ENCODE data around the gene SLC27A3. TPM values are rescaled to one million over a fixed set of nuclear protein-coding genes. Genes with fewer than 3 reads are reported as not detected.

The SLC27A3 gene, protein sequence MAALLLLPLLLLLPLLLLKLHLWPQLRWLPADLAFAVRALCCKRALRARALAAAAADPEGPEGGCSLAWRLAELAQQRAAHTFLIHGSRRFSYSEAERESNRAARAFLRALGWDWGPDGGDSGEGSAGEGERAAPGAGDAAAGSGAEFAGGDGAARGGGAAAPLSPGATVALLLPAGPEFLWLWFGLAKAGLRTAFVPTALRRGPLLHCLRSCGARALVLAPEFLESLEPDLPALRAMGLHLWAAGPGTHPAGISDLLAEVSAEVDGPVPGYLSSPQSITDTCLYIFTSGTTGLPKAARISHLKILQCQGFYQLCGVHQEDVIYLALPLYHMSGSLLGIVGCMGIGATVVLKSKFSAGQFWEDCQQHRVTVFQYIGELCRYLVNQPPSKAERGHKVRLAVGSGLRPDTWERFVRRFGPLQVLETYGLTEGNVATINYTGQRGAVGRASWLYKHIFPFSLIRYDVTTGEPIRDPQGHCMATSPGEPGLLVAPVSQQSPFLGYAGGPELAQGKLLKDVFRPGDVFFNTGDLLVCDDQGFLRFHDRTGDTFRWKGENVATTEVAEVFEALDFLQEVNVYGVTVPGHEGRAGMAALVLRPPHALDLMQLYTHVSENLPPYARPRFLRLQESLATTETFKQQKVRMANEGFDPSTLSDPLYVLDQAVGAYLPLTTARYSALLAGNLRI
- total RNA-seq (2014; rRNA removed; shearing (Covaris generic)) = 0.93 and 2.9 TPM in 2 replicates

DNA sequence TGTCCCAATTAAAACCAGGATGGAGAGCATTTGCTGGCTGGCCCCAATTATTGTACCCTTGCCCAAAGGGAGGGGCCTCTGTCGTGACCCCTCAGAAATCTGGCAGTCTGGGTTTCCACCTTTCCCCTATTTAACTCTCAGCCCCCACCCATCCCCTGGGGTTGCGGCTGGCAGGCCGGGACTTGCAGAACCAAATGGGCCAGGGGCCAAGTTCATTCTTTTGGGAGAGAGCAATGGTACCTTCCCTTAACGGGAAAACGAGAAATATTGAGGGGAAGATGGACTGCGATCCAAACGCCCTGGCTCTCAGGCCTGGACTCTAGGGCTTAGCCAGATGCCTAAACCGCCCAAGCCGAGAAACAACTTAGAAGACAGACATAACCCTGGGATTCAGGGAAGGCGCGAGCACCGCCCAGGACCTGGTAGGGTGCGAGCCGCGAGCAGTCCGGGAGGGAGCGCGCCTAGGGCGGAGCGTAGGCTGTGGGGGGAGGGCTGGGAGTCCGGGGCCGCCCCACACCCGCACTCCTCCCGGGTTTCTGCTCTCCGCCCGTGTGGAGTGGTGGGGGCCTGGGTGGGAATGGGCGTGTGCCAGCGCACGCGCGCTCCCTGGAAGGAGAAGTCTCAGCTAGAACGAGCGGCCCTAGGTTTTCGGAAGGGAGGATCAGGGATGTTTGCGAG lies at the start of gene SLC27A3:
SLC27A3 (plus strand) TSS at position 628 of the 678 bp plus-strand sequence. CDS start 91 bp downstream, outside the sequence.
- no peak for DNase-seq (ENCODE audit: low spot score)

DNA sequence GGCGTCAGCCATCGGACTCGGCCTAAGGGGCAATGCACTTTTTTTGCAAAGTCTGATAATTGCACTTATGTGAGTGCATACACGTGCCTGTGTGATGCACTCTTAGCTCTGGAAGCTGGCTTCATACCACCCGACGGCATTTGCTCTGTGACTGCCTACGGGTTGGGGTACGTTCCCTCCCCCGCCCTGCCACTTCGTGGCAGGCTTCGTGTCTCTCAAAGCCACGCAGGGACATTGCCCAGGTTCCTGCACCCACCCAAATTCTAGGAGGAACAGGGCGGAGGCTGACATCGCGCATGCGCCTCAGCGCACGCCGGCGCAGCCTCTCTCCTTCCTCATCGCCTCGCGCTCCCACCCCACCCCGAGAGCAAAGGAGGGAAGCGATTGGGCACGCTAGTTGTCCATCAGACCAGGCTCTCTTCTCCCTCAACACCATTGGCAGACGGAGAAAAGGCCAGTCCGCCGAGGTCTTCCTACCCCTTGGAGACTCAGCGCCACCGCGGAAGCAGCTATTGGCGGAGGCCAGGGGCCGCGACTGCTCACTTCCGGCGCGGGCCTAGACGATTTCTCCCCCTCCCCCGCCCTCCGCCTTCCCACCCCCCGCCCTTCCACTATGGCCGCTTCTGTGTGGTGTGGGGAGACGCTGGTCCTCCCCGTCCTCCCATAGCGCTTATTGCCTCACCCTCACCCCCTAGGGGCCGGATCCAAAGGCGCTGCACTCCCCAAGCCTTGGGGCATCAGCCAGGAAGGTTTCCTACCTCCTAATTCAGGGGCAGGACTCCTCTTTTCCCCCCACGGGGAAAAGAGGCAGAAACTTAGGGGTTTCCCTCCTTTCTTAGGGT lies 47.5 kb upstream of the SLC27A3 start, which contains the start of gene INTS3:
INTS3 (plus strand) TSS at position 588 of the 842 bp plus-strand sequence. CDS start 585 bp downstream, outside the sequence.
- peak; percentile 100 for DNase-seq (ENCODE audit: low spot score)

DNA sequence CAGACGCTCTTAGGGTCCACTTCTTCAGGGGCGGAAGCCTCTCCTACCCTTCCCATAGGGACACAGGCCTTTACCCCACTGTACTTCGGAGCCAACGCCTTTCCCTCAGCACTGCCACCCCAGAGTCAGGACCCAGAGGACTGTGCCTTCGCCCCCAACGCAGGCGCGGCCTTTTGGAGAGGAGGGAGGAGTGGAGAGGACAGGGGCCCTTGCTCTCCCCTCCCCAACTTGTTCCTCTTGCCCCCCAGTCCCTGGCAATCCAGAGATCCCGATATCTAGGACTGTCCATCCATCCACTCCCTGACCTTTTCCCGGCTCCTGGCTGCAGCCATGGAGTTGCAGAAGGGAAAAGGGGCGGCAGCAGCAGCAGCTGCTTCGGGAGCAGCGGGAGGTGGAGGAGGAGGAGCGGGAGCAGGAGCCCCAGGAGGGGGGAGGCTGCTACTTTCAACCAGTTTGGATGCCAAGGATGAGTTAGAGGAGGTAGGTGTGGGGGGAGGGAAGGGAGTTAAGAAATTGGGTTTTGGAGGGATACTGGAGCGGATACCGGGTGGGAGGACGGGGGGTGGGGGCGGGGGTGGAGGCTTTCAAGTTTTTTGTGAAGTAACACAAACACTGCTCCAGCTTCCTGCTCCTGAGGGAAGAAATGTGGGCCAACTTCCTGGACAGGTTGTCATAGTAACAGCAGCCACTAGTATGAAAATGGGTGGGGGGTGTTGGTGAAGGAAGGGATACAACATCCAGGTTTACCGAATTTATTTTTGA lies 46.7 kb upstream of the SLC27A3 start:
- peak; percentile 51 for DNase-seq (ENCODE audit: low spot score)

DNA sequence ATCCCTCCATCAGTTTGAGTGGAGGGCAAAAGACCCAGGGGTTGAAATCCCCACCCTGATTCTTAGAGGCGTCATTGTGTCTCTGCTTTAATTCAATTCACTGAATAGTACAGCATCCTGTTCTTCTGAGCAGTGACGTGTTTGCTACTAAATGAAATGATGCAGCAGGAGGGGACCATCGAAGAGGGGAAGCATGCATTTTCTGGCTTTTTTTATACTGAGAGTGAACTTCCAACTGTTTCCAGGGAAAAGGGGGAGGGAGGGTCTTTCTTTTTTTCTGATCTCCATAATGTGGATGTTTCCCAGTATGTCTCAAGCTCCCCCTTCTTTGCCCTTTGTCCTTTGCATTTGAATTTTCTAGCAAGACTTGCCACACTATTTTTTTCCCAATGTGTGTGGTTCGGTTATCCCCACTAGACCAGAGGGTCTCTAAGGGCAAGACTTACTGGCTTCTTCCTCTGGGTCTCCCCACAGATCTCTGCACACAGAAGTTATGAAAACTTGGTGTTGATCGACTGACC lies 44.7 kb upstream of the SLC27A3 start:
- DNase-seq (ENCODE audit: low spot score) = no peak

DNA sequence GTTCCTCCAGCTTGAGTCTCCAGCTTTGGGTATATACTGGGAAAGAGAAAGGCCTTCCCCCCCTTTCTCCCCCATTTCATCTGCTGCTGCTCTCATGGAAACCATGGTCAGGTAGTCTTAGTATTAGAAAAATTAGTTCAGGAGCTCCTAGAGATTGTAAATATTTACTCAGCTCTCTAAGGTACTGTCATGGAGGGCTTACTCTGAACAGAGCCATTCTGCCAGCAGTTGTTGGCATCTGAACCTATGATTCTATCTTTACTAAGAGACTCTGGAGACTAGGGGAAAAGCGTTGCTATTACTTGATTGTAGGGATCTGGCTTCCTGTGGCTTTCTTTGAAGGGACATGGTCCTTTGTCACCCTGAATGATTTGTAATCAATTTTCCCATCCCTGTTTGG lies 41.2 kb upstream of the SLC27A3 start:
- no peak for DNase-seq (ENCODE audit: low spot score)

DNA sequence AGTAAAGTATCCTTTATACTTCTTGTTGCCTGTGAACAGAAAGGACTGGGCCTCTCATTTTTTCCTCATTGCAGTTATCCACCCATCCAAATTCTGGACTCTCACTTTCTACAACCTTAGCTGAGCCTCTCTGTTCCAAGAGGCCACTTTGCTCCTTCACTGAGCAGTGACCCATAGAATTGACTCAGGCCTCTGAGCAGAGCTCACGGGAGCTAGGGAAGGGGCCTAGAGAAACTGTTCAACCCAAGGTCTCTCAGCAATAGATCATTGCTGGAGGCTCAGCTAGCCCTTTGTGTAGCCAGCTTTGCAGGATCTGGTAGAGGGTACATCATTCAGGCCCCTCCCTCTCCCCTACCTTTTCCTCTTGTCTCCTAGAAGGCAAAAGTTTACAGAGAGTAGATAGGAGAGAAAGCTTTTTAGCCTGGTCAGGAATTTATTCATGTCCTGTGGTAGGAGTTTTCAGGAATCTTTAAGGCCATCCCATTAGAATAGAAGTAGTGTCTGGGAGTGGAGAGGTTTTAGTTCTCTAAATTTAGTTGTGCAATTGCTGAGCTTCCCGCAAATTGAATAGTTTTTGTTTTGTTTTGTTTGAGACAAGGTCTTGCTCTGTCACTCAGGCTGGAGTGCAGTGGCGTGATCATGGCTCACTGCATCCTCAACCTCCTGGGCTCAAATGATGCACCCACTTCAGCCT lies 40.7 kb upstream of the SLC27A3 start:
- no peak for DNase-seq (ENCODE audit: low spot score)

DNA sequence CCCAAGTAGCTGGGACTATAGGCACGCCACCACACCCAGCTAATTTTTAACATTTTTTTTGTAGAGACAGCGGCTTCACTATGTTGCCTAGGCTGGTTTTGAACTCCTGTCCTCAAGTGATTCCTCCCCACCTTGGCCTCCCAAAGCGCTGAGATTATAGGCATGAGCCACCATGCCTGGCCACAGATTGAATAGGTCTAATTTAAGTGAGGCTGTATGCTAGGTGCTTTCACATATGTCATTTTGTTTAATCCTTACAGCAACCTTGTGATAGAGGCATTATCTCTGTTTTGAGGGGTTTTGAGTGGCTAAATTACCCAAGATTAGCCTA lies 40.2 kb upstream of the SLC27A3 start:
- no peak for DNase-seq (ENCODE audit: low spot score)

DNA sequence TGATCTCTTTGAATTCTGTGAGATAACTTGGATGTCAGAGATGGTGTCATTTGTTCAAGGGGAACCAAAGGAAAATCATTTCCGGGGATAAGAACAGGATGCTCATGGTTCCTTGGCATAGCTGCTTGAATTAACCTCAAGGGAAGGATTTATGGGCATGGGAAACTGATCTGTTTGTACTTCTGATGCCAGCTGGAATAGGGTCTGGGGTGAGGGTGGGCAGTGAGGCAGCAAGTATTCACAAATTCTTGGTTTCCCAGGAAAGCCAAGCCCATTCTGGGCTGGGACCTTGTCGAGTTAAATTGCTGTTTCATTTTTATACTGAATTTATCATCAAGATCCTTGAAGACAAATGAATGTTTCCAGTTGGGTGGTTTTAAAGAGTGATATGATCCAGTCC lies 33.2 kb upstream of the SLC27A3 start:
- no peak for DNase-seq (ENCODE audit: low spot score)

DNA sequence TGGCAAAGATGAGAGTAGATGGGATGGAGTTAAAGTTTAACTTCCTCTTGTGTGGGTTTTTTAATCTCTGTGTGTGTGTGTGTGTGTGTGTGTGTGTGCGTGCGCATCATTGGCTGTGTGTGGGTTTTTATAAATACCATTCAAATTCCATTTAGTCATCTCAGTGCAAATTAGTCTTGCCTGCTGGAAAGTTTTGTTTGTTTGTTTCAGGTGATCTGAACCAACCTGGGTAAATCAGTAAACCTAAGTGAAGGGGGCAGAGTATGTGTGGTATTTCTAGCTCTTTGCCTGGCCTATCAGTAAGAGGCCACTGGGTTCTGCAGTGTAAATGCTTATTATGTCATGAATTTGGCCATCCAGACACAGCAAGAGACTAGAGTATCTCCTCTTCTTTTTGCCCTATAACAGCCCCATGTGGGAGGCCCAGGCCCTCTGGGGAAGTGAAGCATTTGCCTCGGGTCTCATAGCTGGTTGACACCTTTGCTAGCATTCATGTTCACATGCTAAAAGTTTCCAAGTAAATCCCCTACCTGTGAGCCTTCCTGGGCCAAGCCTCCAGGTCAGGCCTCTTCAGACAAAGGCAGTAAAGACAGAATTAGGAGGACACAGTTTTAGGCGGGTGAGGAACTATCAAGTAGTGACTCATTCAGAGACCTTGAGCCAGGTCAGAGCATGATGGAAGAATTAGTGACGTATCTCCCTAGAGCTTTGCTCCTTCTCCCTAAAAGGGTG lies 32.6 kb upstream of the SLC27A3 start:
- no peak for DNase-seq (ENCODE audit: low spot score)

DNA sequence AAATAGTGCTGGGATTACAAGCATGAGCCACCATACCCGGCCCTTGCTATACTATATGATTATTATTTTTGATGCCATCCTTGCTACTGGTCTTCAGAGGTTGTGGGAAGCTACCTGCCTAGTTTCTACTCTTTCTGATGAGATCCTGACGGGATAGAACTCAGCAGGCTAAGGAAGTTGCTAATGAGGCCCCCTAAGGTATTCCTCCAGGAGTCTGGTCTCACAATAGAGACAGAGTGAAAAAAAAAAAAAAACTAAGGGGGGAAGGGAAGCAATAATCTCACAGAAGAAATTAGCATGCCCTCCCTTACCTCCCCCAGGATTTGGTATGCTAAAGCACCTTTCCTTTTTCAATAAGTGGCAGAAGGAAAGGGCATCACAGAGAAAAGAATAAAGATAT lies 29.8 kb upstream of the SLC27A3 start:
- no peak for DNase-seq (ENCODE audit: low spot score)

DNA sequence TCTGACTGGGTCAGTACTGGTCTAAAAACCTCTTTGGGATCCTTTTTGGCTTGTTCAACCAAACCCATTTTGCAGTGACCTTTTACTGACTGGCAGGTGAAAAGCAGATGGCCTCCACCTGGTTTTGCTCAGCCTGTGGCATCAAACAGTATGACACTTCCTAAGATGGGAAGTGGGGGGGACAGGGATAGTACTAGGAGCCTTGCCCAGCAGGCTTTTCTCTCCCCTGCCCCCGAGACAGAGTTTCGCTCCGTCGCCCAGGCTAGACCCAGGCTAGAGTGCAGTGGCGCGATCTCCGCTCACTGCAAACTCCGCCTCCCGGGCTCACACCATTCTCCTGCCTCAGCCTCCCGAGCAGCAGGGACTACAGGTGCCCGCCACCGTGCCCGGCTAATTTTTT lies 29.0 kb upstream of the SLC27A3 start:
- DNase-seq (ENCODE audit: low spot score) = no peak

DNA sequence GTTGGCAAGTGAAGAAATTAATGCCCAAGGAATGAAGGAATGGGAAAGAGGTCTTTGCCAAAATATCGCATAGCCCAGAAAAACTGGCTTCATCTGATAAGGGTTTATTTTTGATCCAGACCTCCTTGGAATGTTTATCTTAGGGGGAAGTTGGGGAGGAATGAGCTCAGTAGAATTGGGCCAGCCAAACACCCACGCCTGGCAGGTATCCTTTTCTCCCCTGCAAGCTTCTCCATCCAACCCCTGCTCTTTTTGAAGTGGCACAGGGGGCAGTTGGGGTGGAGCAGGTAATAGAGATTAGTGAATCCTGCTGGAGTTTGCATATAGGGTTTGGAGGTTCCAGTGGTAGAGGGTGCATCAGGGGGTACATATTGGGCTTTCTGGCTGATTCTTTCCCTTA lies 26.3 kb upstream of the SLC27A3 start:
- DNase-seq (ENCODE audit: low spot score) = no peak

DNA sequence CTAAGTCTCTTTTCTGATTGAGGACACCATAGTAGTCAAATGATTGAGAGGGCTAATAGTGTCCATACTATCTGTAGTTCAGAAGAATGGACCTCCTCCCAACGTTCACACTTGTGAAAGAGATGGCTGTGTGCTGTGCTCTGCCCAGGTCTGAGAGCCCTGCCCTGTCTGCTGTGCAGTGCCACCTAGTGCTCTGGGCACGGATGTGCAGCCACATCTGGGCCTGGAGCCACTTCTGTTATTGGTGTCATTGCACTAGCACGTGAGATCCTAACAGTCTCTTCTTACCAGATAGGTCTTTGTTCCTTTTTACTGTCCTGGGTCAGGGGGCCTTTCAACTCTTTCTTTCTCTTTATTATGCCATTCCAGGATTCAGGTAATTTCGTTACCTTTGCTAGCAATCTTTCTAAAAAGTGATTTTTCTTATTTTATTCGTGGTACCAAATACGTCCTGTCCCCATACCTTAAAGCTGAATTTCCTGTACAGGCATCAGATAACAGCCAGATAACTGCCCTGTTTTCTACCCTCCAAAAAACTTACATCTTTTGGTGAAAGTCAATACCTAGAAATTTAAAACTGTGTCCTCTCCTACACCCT lies 25.7 kb upstream of the SLC27A3 start:
- DNase-seq (ENCODE audit: low spot score) = peak; percentile 76

DNA sequence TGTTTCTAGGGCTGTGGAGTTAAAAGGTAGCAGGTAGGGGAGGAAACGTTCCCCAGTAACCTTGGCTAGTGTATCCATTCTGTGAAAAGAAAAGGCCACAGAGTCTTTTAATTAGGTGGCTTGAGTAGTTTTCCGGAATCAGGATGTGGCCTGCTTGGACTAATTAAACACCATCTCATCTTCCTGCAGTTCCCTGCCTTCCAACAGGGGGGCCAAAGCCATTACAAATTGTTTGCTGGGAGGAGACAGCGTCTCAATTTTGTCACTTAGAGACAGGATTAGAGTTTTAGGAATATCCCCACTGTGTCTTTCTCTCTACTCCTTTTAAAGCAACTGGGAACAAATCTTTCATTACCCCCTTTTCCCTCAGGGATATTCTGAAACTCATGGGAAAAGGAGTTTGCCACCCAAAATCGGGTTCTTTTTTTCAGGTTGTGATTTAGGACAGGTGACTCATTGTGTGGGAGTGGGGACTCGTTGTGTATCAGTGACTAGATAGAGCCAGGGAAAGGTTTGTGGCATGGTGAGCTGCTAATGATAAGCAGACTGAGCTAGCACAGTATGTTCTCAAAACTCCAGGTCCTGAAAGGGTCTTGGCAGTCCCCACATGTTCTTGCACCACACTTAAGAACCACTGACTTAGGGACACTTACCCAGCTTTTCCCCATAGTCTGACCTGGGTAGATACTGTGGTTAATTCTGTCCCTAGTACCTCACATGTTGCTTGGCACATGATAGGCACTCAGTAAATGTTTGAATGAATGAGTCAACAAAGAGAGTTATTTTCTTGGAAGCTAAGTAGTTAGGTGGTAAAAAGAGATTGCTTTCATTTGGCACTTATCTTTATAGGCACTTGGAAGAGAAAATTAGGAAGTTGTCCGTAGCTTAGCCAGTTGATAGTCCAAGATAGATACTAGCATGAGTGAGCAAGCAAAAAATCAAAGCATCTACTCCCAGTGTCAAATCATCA lies 24.9 kb upstream of the SLC27A3 start:
- DNase-seq (ENCODE audit: low spot score) = no peak

DNA sequence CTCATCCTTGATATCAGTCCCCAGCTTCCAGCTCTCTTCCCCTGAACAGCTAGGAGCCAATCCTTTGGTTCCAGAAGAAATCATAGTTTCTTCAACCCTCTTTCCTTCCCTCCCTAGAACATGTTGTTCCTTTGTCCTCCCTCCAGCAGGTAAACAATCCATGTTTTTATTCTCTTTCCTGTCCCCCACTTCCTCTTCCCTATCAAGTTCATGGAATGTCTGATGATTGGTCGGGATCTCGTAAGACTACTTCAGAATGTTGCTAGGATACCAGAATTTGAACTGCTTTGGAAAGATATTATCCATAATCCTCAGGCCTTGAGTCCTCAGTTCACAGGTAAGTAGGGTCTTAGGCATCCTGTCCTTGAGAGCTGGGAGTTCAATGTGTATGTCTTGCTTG lies 23.1 kb upstream of the SLC27A3 start:
- no peak for DNase-seq (ENCODE audit: low spot score)

DNA sequence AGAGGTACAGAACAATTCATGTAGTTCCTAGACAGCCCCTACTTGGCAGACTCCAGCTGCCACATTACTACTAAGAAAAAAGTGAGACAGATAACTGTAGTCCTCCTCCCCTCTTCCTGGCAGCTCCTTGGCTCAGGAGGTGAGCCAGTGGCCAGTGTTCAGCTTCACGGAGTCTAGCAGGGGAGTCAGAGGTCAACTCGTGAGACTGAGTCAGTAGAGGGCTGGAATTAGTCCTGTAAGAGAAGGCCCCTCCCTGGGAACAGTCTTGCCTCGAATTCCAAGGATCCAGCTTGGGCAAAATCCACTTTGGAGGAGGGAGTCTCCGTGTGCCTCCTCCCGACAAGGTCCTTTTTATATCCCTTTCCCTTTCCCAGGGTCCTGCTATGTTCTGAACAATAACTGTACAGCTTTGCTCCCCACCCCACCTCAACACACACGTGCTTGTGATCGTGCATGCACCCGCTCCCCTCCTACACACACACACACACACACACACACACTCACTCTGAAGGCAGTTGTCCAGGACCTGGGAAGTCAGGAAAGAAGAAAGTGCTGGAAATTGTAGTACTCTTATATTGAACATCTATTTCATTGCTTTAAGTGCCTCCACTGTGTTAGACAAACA lies 22.5 kb upstream of the SLC27A3 start:
- DNase-seq (ENCODE audit: low spot score) = no peak

DNA sequence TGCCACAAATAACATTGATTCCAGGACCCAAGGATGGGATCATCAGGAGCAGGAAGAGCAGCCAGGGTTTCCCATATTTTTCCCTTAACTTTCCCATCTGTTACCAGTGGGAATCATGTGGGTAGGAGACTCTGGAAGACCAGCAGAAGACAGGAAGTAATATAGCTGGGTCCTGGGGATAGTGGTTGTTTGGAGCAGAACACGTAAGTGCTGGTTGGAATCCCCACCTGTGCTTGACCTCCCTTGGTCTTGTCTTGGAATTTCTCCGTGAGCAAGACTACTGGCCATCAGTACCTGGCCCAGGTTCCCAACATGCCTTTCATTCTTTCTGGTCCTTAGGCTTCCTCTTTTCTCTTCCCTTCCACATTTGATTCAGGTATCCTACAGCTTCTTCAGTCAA lies 20.9 kb upstream of the SLC27A3 start:
- DNase-seq (ENCODE audit: low spot score) = no peak

Measured in H4 (cell line).